ENCODE results near the gene MTIF3. TPM values are rescaled to one million over a fixed set of nuclear protein-coding genes. Genes with fewer than 3 reads are reported as not detected.
A peak's percentile ranks its signal among the peaks of the same experiment; 100 is the strongest.

MTIF3 gene
- 10 to 100 TPM; 48.1 to 72.4 (median 64.9) TPM for total RNA-seq
- polyA plus RNA-seq, result 100 to 1,000 TPM in 2 of 3 donors, 10 to 100 TPM in 1; 84.8 to 166 (median 108) TPM
- long read RNA-seq, donor 1, transcript MTIF3-202 (5 exons, 1,005 nt), result major isoform, 11 of 28 reads
- long read RNA-seq, donor 1, partial matches to known transcripts, result 1 of 28 reads
- long read RNA-seq, donor 1, other reads (novel, unspliced or antisense), result 16 of 28 reads
- long read RNA-seq, donor 2, transcript MTIF3-202 (5 exons, 1,005 nt), result major isoform, 34 of 71 reads
- long read RNA-seq, donor 2, partial matches to known transcripts, result 3 of 71 reads
- long read RNA-seq, donor 2, other reads (novel, unspliced or antisense), result 31 of 71 reads

GRCh38 chr13:27449936-27450828, at the start of gene MTIF3:
TSS of gene MTIF3 (minus strand) at chr13:27450564. CDS start at chr13:27440448, 10,116 bp downstream.
- H3K27ac ChIP-seq, result peak within 1 kb of the TSS; percentile 99
- no peaks in the 10 kb centered on the region for H3K9me3 ChIP-seq
- WGBS, 3 donors, result 0 to 1% (median 0%) methylated on average over 81 of the region's 81 CpGs
- H3K4me1 ChIP-seq, result peaks cover 38% of the 10 kb centered on the region
- DNase-seq, result peak; percentile 94 to 98
- peak; percentile 92 to 95 (median 93) for ATAC-seq
- TF ChIP-seq CTCF (IDR thresholded peaks at IDR 0.05), result no peak
- intact Hi-C loops (cut with DNase I), result loop anchor here (5.0 kb wide), 2 partner anchors 33 to 172 kb away; partner anchors contain the start of genes LNX2 (in 1 of the 2) and POLR1D (in 1 of the 2)
- peaks cover 0 to under 1% of the 10 kb centered on the region in 2 donors for H3K36me3 ChIP-seq (ENCODE audit: insufficient read depth in 1 of 2, low read depth in 1 of 2)
- peak within 1 kb of the TSS; percentile 95 for H3K4me3 ChIP-seq
- H3K27me3 ChIP-seq (ENCODE audit: insufficient read depth in 3 of 3, low read length in 2 of 3), result no peaks in the 10 kb centered on the region

GRCh38 chr13:27497563-27498230, 47.3 kb upstream of the MTIF3 start:
- Histone ChIP-seq H3K9me3 (no peaks in the 10 kb centered on the region), H3K4me3 (no peak overlapping the region), H3K4me1 (no peaks in the 10 kb centered on the region), H3K27me3 (ENCODE audit: insufficient read depth in 3 of 3, low read length in 2 of 3) (peaks cover 0 to 2% (median 0%) of the 10 kb centered on the region in 3 donors), H3K36me3 (ENCODE audit: insufficient read depth in 1 of 2, low read depth in 1 of 2) (no peaks in the 10 kb centered on the region), H3K27ac (no peak overlapping the region)
- no peak for TF ChIP-seq CTCF (IDR thresholded peaks at IDR 0.05)
- WGBS, 3 donors, result 64 to 69% (median 67%) methylated on average over 11 of the region's 11 CpGs
- intact Hi-C loops (cut with DNase I), result no loop called here
- DNase-seq, result no peak
- no peak for ATAC-seq

- WGBS, 3 donors, result 76 to 81% (median 79%) methylated on average over 10 of the region's 10 CpGs
Observed at GRCh38 chr13:27496536-27497273, 46.3 kb upstream of the MTIF3 start.

More at GRCh38 chr13:27496536-27497273, 46.3 kb upstream of the MTIF3 start:
- no peaks in the 10 kb centered on the region for H3K4me1 ChIP-seq
- H3K9me3 ChIP-seq, result no peaks in the 10 kb centered on the region
- H3K36me3 ChIP-seq (ENCODE audit: insufficient read depth in 1 of 2, low read depth in 1 of 2), result no peaks in the 10 kb centered on the region
- no peak overlapping the region for H3K4me3 ChIP-seq
- no peak for ATAC-seq
- TF ChIP-seq CTCF (IDR thresholded peaks at IDR 0.05), result no peak
- peaks cover 0 to 2% (median 0%) of the 10 kb centered on the region in 3 donors for H3K27me3 ChIP-seq (ENCODE audit: insufficient read depth in 3 of 3, low read length in 2 of 3)
- DNase-seq, result no peak
- intact Hi-C loops (cut with DNase I), result no loop called here
- no peak overlapping the region for H3K27ac ChIP-seq
